ENCODE results near the gene AFG3L2. TPM values are rescaled to one million over a fixed set of nuclear protein-coding genes. Genes with fewer than 3 reads are reported as not detected.

AFG3L2 gene
- total RNA-seq, 1 experiment from 2014 or later: 132 TPM

- in situ Hi-C loops (cut with HindIII; ENCODE audit: low pct_unique_long_range_greater_than_20kb, low sequenced_read_pairs): no loop called here
- DNase-seq (ENCODE audit: low read depth, low spot score): no peak
Observed at GRCh38 chr18:12315911-12316310, 61.1 kb downstream of the AFG3L2 start.

GRCh38 chr18:12315490-12315889 lies 61.5 kb downstream of the AFG3L2 start:
- DNase-seq (ENCODE audit: low read depth, low spot score): no peak
- in situ Hi-C loops (cut with HindIII; ENCODE audit: low pct_unique_long_range_greater_than_20kb, low sequenced_read_pairs): no loop called here

- no peak for DNase-seq (ENCODE audit: low read depth, low spot score)
Observed at GRCh38 chr18:12314591-12315305, 62.3 kb downstream of the AFG3L2 start.

GRCh38 chr18:12313530-12314245 lies 63.3 kb downstream of the AFG3L2 start:
- in situ Hi-C loops (cut with HindIII; ENCODE audit: low pct_unique_long_range_greater_than_20kb, low sequenced_read_pairs): no loop called here

More at GRCh38 chr18:12314591-12315305, 62.3 kb downstream of the AFG3L2 start:
- in situ Hi-C loops (cut with HindIII; ENCODE audit: low pct_unique_long_range_greater_than_20kb, low sequenced_read_pairs): no loop called here

GRCh38 chr18:12312976-12313375 lies 64.1 kb downstream of the AFG3L2 start:
- in situ Hi-C loops (cut with HindIII; ENCODE audit: low pct_unique_long_range_greater_than_20kb, low sequenced_read_pairs): no loop called here
- no peak for DNase-seq (ENCODE audit: low read depth, low spot score)

More at GRCh38 chr18:12313530-12314245, 63.3 kb downstream of the AFG3L2 start:
- no peak for DNase-seq (ENCODE audit: low read depth, low spot score)

- no peak for DNase-seq (ENCODE audit: low read depth, low spot score)
- in situ Hi-C loops (cut with HindIII; ENCODE audit: low pct_unique_long_range_greater_than_20kb, low sequenced_read_pairs): no loop called here
Observed at GRCh38 chr18:12310762-12311161, 66.3 kb downstream of the AFG3L2 start.

- in situ Hi-C loops (cut with HindIII; ENCODE audit: low pct_unique_long_range_greater_than_20kb, low sequenced_read_pairs): no loop called here
- no peak for DNase-seq (ENCODE audit: low read depth, low spot score)
Observed at GRCh38 chr18:12309683-12310198, 67.3 kb downstream of the AFG3L2 start.

- peak; percentile 50 for DNase-seq (ENCODE audit: low read depth, low spot score)
- in situ Hi-C loops (cut with HindIII; ENCODE audit: low pct_unique_long_range_greater_than_20kb, low sequenced_read_pairs): no loop called here
Observed at GRCh38 chr18:12308386-12309100, 68.5 kb downstream of the AFG3L2 start.

- DNase-seq (ENCODE audit: low read depth, low spot score): peak; percentile 32
- in situ Hi-C loops (cut with HindIII; ENCODE audit: low pct_unique_long_range_greater_than_20kb, low sequenced_read_pairs): no loop called here
Observed at GRCh38 chr18:12307701-12308385, 69.2 kb downstream of the AFG3L2 start, which contains the start of gene TUBB6. Gene TUBB6 (plus strand): TSS chr18:12308241. CDS start chr18:12308293, 52 bp downstream.

GRCh38 chr18:12306752-12307700 lies 70.0 kb downstream of the AFG3L2 start:
- no peak for DNase-seq (ENCODE audit: low read depth, low spot score)
- in situ Hi-C loops (cut with HindIII; ENCODE audit: low pct_unique_long_range_greater_than_20kb, low sequenced_read_pairs): no loop called here

GRCh38 chr18:12305930-12306629 lies 70.9 kb downstream of the AFG3L2 start:
- in situ Hi-C loops (cut with HindIII; ENCODE audit: low pct_unique_long_range_greater_than_20kb, low sequenced_read_pairs): no loop called here
- no peak for DNase-seq (ENCODE audit: low read depth, low spot score)

GRCh38 chr18:12305211-12305610 lies 71.8 kb downstream of the AFG3L2 start:
- in situ Hi-C loops (cut with HindIII; ENCODE audit: low pct_unique_long_range_greater_than_20kb, low sequenced_read_pairs): no loop called here

GRCh38 chr18:12304351-12305210 lies 72.4 kb downstream of the AFG3L2 start:
- no peak for DNase-seq (ENCODE audit: low read depth, low spot score)
- in situ Hi-C loops (cut with HindIII; ENCODE audit: low pct_unique_long_range_greater_than_20kb, low sequenced_read_pairs): no loop called here

More at GRCh38 chr18:12305211-12305610, 71.8 kb downstream of the AFG3L2 start:
- no peak for DNase-seq (ENCODE audit: low read depth, low spot score)

- no peak for DNase-seq (ENCODE audit: low read depth, low spot score)
- in situ Hi-C loops (cut with HindIII; ENCODE audit: low pct_unique_long_range_greater_than_20kb, low sequenced_read_pairs): no loop called here
Observed at GRCh38 chr18:12302391-12303147, 74.5 kb downstream of the AFG3L2 start.
